ENCODE measurements around the gene SPCS3.

The SPCS3 gene

DNA sequence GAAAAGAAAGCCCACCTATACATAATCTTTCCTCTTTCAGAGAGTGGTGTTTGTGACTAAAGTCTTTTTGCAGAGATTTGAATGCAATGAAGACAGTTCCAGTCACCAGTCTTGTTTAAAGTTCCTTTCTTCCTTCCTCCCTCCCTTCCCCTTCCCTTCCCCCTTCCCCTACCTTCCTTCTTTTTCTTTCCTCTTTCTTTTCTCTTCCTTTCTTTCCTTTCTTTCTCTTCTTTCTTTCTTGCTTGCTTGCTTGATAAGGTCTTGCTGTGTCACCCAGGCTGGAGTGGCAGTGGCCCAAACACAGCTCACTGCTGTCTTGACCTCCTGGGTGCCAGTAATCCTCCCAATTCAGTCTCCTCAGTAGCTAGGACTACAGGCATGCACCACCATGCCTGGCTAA lies 31.7 kb upstream of the SPCS3 start:
- H3F3A ChIP-seq (ENCODE audit: insufficient read depth, low read length), result no peaks in the 10 kb centered on the region
- no peak overlapping the region for H3K4me2 ChIP-seq (ENCODE audit: low read length)
- TF ChIP-seq, protein P1, sequence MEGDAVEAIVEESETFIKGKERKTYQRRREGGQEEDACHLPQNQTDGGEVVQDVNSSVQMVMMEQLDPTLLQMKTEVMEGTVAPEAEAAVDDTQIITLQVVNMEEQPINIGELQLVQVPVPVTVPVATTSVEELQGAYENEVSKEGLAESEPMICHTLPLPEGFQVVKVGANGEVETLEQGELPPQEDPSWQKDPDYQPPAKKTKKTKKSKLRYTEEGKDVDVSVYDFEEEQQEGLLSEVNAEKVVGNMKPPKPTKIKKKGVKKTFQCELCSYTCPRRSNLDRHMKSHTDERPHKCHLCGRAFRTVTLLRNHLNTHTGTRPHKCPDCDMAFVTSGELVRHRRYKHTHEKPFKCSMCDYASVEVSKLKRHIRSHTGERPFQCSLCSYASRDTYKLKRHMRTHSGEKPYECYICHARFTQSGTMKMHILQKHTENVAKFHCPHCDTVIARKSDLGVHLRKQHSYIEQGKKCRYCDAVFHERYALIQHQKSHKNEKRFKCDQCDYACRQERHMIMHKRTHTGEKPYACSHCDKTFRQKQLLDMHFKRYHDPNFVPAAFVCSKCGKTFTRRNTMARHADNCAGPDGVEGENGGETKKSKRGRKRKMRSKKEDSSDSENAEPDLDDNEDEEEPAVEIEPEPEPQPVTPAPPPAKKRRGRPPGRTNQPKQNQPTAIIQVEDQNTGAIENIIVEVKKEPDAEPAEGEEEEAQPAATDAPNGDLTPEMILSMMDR (IDR thresholded peaks at IDR 0.05; ENCODE audit: low read length), result no peak
- TF ChIP-seq EZH2 (IDR thresholded peaks at IDR 0.05; ENCODE audit: borderline replicate concordance, low read length), result no peak
- H3K9ac ChIP-seq (ENCODE audit: low read length), result no peak overlapping the region
- H3K79me2 ChIP-seq (ENCODE audit: insufficient read depth, low read length), result no peaks in the 10 kb centered on the region
- no peaks in the 10 kb centered on the region for H3K4me1 ChIP-seq (ENCODE audit: insufficient read depth, low read length, severe bottlenecking)
- H3K27ac ChIP-seq (ENCODE audit: low read depth, low read length, poor library complexity, severe bottlenecking), result no peak overlapping the region
- no peaks in the 10 kb centered on the region for H3K9me3 ChIP-seq (ENCODE audit: low read length)
- H3K9me2 ChIP-seq (ENCODE audit: low read depth, low read length), result no peaks in the 10 kb centered on the region
- H3K36me3 ChIP-seq (ENCODE audit: insufficient read depth, low read length), result no peaks in the 10 kb centered on the region
- no peak overlapping the region for H2AFZ ChIP-seq (ENCODE audit: low read length)
- H3K4me3 ChIP-seq (ENCODE audit: low read depth, low read length, poor library complexity, severe bottlenecking), result no peak overlapping the region
- no peaks in the 10 kb centered on the region for H4K20me1 ChIP-seq (ENCODE audit: insufficient read depth, low read length)
- no peaks in the 10 kb centered on the region; the same call in 1 of the 2 replicates for H3K27me3 ChIP-seq (ENCODE audit: insufficient read depth, low read length)

DNA sequence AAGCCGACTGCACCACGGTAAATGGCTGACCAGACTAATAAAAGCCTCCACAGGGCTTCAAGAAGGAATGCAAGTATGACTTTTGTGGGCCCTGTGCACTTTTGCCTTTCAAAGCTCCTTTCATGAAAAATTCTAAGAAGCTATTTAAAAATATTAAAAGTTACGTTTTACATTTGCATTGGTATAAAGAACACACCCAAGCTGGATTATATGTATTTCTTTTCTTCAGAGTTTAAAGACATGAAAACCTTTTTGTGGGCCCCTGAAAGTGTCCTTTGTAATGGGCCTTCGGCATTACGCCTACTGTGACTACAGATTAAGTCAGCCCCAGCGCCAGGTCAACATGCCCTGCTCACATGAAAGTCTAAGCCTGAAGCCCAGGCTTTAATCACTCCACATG lies 30.2 kb upstream of the SPCS3 start:
- no peak overlapping the region for H2AFZ ChIP-seq (ENCODE audit: low read length)
- H3F3A ChIP-seq (ENCODE audit: insufficient read depth, low read length), result no peaks in the 10 kb centered on the region
- H3K36me3 ChIP-seq (ENCODE audit: insufficient read depth, low read length), result no peaks in the 10 kb centered on the region
- H3K79me2 ChIP-seq (ENCODE audit: insufficient read depth, low read length), result no peaks in the 10 kb centered on the region
- H4K20me1 ChIP-seq (ENCODE audit: insufficient read depth, low read length), result no peaks in the 10 kb centered on the region
- H3K27me3 ChIP-seq (ENCODE audit: insufficient read depth, low read length), result no peaks in the 10 kb centered on the region; the same call in 1 of the 2 replicates
- H3K27ac ChIP-seq (ENCODE audit: low read depth, low read length, poor library complexity, severe bottlenecking), result no peak overlapping the region
- H3K9me2 ChIP-seq (ENCODE audit: low read depth, low read length), result no peaks in the 10 kb centered on the region
- H3K4me3 ChIP-seq (ENCODE audit: low read depth, low read length, poor library complexity, severe bottlenecking), result no peak overlapping the region
- H3K4me1 ChIP-seq (ENCODE audit: insufficient read depth, low read length, severe bottlenecking), result no peaks in the 10 kb centered on the region
- no peaks in the 10 kb centered on the region for H3K9me3 ChIP-seq (ENCODE audit: low read length)
- H3K4me2 ChIP-seq (ENCODE audit: low read length), result no peak overlapping the region
- no peak for TF ChIP-seq EZH2 (IDR thresholded peaks at IDR 0.05; ENCODE audit: borderline replicate concordance, low read length)
- no peak overlapping the region for H3K9ac ChIP-seq (ENCODE audit: low read length)

DNA sequence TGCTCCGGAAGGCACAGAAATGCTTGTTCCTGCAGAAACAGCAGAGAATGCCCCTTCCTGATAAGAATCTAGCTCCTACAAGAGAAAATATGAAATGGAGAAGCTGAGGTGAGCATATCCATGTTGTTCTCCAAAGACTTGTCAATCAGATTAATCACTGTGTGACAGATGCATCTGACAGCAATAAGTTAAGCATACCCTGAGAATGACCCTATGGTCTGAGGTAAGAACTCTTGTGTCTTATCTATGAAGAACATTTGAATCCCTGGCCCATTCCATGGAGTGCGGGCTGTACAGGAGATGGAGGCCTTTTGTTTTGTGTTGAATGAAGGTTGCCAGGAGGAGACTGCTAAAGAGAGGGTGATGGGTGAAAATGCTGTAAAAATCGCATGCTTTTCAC lies 29.2 kb upstream of the SPCS3 start:
- H3K27me3 ChIP-seq (ENCODE audit: insufficient read depth, low read length), result no peaks in the 10 kb centered on the region; the same call in 1 of the 2 replicates
- H3K9ac ChIP-seq (ENCODE audit: low read length), result no peak overlapping the region
- H2AFZ ChIP-seq (ENCODE audit: low read length), result no peak overlapping the region
- TF ChIP-seq, protein P1 (IDR thresholded peaks at IDR 0.05; ENCODE audit: low read length), result no peak
- TF ChIP-seq EZH2 (IDR thresholded peaks at IDR 0.05; ENCODE audit: borderline replicate concordance, low read length), result no peak
- H3F3A ChIP-seq (ENCODE audit: insufficient read depth, low read length), result no peaks in the 10 kb centered on the region
- H3K9me3 ChIP-seq (ENCODE audit: low read length), result no peaks in the 10 kb centered on the region
- H3K4me1 ChIP-seq (ENCODE audit: insufficient read depth, low read length, severe bottlenecking), result no peaks in the 10 kb centered on the region
- H3K79me2 ChIP-seq (ENCODE audit: insufficient read depth, low read length), result no peaks in the 10 kb centered on the region
- no peak overlapping the region for H3K27ac ChIP-seq (ENCODE audit: low read depth, low read length, poor library complexity, severe bottlenecking)
- no peak overlapping the region for H3K4me3 ChIP-seq (ENCODE audit: low read depth, low read length, poor library complexity, severe bottlenecking)
- no peak overlapping the region for H3K4me2 ChIP-seq (ENCODE audit: low read length)
- no peaks in the 10 kb centered on the region for H4K20me1 ChIP-seq (ENCODE audit: insufficient read depth, low read length)
- H3K9me2 ChIP-seq (ENCODE audit: low read depth, low read length), result no peaks in the 10 kb centered on the region
- no peaks in the 10 kb centered on the region for H3K36me3 ChIP-seq (ENCODE audit: insufficient read depth, low read length)

DNA sequence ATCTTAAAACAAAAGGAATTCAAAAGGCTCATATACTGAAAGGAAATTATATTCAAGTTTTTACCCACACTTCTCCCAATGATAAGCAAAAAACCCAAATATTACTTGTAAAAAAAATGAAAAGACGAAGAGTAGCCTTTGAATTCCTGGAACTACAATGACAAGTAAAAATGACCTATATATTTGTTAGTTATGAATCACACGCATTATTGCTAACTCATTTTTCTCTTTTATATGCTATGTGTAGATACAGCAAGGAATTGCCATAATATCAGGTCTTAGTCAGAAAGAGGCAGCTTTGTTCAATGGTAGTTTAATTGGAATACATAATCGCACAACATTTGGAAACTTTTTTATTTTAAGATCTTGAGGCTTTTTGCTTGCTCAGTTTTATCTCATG lies 28.0 kb upstream of the SPCS3 start:
- TF ChIP-seq EZH2 (IDR thresholded peaks at IDR 0.05; ENCODE audit: borderline replicate concordance, low read length), result no peak
- TF ChIP-seq, protein P1 (IDR thresholded peaks at IDR 0.05; ENCODE audit: low read length), result no peak
- H3F3A ChIP-seq (ENCODE audit: insufficient read depth, low read length), result no peaks in the 10 kb centered on the region

More for the DNA sequence above, 28.0 kb upstream of the SPCS3 start:
- Histone ChIP-seq H3K36me3 (ENCODE audit: insufficient read depth, low read length) (no peaks in the 10 kb centered on the region), H2AFZ (ENCODE audit: low read length) (no peak overlapping the region), H3K9me2 (ENCODE audit: low read depth, low read length) (no peaks in the 10 kb centered on the region), H3K79me2 (ENCODE audit: insufficient read depth, low read length) (no peaks in the 10 kb centered on the region), H3K4me3 (ENCODE audit: low read depth, low read length, poor library complexity, severe bottlenecking) (no peak overlapping the region), H4K20me1 (ENCODE audit: insufficient read depth, low read length) (no peaks in the 10 kb centered on the region), H3K27me3 (ENCODE audit: insufficient read depth, low read length) (no peaks in the 10 kb centered on the region; the same call in 1 of the 2 replicates), H3K4me2 (ENCODE audit: low read length) (no peak overlapping the region), H3K27ac (ENCODE audit: low read depth, low read length, poor library complexity, severe bottlenecking) (no peak overlapping the region), H3K9me3 (ENCODE audit: low read length) (no peaks in the 10 kb centered on the region), H3K9ac (ENCODE audit: low read length) (no peak overlapping the region), H3K4me1 (ENCODE audit: insufficient read depth, low read length, severe bottlenecking) (no peaks in the 10 kb centered on the region)
